ENCODE data around the gene NUBPL.
"Not testable (repeated sequence)": the region's sequence is repeated elsewhere in the genome, so short reads cannot be mapped to it uniquely, and the experiment has no call there.

Gene NUBPL

DNA sequence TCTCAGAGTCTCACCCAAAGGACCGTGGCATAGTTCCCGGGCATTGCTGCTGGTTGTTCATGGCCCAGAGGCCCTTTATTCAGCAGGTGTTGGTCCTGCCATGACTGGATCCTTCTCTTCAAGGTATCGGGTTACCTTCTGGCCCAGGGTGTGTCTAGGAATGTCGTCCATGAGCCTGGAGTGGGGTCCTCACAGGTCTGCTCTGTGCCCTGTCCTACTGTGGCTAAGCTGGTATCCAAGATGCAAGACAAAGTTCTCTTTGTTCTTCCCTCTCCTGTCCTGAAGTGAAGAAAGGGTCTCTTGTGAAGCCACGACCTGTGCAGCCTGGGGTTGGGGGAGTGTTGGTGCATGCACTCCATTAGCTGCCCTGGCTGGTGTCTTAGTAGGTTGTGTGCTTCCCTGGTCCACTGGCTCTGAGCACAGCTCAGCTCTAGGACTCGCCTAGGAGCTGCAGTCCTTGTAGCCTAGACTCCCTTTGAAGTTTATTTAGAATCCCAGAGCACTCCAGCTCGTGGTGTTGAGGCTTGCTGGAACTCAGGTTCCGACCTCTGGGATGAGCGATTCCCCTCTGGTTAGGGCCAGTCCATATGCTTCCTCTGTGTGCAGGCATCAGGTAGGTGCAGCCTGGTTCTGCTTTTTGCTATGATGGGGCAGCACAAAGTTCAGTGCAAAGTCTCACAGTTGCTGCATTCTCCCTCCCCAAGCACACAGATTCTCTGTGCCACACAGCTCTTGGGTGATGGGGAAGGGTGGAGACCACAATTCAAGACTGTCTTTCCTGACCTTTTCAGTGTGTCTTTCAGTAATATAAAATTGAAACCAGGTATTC lies 117.4 kb downstream of the NUBPL start:
- DNase-seq = no peak

- no peak for DNase-seq
Measured at GRCh38 chr14:31682768-31683167, 121.6 kb downstream of the NUBPL start.

DNA sequence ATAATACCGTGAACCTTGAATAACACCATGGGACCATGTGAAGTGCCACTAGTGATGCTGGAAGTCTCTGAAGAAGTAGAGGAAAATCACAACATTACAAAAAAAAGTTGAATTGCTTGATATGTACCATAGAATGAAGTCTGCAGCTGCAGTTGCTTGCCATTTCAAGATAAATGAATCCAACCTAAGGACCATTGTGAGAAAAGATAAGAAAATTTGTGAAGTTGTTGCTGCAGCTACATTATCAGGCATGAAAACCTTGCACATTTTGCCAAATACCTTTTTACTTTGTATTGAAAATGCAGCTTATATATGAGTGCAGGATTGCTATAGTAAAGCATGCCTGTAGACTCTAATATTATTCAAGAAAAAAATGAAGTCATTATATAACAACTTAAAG lies 126.5 kb downstream of the NUBPL start:
- no peak for DNase-seq

- DNase-seq = no peak
Measured at GRCh38 chr14:31690056-31690455, 128.9 kb downstream of the NUBPL start.

DNA sequence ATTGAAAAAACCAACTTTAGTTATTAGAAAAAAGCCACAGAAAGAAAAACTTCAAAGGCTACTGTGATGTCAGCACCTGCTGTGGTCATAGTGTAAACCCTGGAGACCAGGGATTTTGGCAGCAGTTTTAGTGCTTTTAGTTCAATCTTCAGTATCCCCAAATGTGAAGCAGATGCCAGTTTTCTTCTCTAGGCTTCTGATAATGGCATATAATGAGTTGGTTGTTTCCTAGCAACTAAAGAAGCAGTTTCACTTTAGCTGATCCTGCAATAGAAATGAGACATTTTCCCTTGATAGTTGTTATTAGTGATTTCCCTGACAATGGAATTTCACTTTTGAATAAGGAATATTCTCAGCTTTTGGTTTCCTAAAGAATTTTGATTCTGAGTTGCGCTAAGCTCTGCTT lies 131.2 kb downstream of the NUBPL start:
- no peak for DNase-seq

- DNase-seq = no peak
Measured at GRCh38 chr14:31696378-31696777, 135.2 kb downstream of the NUBPL start.

GRCh38 chr14:31699809-31700208 lies 138.6 kb downstream of the NUBPL start:
- DNase-seq = no peak

GRCh38 chr14:31700282-31701074 lies 139.3 kb downstream of the NUBPL start:
- DNase-seq = no peak

DNA sequence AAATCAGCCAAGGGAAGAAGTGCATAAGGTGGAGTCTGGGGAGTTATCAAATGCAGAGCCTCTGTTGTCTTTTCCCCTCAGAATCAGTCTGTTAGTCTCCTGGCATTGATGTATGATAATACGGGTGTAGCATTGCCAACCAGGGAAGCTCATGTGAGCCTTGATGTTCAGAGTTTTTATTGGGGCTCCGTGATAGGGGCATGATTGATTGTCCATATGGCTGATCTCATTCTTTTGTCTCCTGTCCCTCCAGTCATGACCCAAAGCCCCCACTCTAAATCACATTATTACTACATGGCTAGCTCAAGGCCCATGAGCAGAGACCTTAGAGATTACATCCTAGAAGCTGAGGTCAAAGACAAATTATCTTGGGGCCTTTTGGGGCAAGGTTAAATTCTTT lies 140.9 kb downstream of the NUBPL start:
- DNase-seq = no peak

DNA sequence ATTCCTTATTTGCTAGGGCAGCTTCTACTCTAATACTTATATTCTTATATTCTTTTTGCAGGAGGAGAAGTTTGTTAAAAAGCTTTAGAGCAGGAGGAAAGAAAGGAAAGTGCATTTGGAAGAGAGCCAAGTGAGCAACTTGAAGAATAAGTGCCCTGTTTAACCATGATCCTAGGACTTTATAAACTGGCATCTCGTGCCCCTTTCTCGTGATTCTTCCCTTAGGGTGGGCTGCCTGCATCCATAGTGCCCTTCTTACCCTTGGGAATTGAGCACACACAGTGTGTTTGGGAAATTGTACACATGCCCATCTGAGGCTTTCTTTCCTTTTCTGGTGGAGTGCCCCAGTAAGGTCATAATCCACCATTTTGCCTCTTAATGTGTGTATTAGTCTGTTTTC lies 141.9 kb downstream of the NUBPL start:
- no peak for DNase-seq

GRCh38 chr14:31705731-31706130 lies 144.5 kb downstream of the NUBPL start:
- DNase-seq = no peak

- DNase-seq = not testable (repeated sequence)
Measured at GRCh38 chr14:31708661-31709060, 147.5 kb downstream of the NUBPL start.

DNA sequence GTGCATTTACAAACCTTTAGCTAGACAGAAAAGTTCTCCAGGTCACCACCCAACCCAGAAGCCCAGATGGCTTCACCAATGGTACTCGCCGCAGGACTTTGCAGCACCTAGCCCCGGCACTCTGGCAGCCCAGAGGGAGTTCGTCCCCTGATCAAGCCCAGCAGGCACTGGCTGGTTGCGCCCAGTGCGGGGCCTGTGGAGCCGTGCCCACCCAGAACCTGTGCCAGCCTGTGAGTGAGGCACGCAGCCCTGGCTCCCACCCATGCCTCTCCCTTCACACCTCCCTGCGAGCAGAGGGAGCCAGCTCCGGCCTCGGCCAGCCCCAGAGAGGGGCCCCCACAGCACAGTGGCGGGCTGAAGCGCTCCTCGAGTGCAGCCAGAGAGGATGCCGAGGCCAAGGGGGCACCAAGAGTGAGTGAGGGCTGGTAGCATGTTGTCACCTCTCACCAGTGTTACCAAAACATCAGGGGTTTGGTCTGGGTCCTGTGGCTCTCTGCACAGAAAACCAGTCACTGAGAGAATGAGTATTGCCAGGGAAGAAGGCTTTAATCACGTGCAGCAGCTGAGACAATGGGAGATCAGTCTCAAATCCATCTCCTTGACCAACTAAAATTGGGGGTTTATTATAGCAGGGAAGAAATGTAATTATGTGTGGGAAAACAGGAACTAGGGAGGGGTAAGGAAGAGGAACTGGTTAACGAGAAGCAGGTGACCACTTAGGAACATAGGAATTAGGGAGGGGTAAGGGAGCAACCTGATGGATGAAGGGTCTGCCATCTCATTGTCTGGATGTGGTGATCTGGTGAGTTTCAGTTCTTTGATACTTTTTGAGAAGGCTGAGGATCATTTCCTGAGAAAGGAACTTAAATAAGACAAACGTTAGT lies 151.3 kb downstream of the NUBPL start:
- DNase-seq = no peak

GRCh38 chr14:31716208-31716607 lies 155.0 kb downstream of the NUBPL start:
- no peak for DNase-seq

GRCh38 chr14:31717294-31718085 lies 156.3 kb downstream of the NUBPL start:
- DNase-seq = no peak

GRCh38 chr14:31718585-31718984 lies 157.4 kb downstream of the NUBPL start:
- DNase-seq = no peak

GRCh38 chr14:31718985-31719384 lies 157.8 kb downstream of the NUBPL start:
- no peak for DNase-seq

DNA sequence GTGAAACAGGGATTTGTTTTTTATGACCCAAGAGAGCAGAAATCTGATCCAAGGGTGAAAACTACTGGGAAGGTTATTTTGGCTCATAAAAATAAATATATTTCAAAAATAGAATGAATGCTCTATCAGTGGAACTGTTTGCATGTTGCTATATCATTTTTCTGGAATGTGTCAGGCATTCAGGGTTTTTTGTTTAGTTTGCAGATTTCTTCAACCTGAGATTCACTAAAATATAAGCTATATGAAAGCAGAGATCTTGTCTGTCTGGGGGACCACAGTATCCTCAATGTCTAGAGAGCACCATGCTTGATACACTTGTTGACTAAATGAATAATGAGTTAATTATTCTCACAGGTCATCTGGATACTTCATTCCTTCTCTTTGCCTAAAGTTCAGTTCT lies 165.1 kb downstream of the NUBPL start:
- no peak for DNase-seq

DNA sequence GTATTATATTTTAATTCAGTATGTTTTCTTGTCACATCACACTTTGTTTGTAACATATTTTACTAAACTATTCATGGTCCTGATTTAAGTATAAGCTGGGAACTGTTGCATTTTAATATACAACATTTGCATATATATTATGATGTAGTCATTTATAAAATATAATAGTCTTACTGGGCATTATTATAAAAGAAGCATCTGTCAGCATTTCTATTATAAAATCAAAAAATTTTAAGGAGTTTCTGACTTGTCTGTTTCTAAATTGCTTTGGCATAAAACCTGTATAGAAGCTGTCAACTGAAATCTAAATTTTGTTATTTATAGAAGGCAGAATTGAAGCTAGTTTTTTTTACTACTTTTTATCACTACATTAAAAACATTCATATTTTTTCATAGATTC lies 166.6 kb downstream of the NUBPL start:
- no peak for DNase-seq

DNA sequence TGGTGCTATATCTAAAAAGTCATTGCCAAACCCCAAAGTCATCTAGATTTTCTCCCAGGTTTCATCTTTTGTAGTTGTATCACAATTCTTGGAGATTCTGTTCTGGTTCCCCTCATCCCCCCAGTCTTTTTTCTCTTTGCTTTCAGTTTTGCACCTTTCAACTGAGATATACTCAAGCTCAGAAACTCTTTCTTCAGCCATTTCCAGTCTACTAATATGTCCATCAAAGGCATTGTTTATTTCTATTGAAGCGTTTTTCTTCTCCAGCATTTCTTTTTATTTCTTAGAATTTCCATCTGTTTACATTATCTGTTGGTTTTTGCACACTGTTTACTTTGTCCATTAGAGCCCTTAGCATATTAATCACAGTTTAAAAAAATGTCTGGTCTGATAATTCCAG lies 179.5 kb downstream of the NUBPL start:
- no peak for DNase-seq

- DNase-seq = no peak
Measured at GRCh38 chr14:31745741-31746140, 184.5 kb downstream of the NUBPL start.

- no peak for DNase-seq
Measured at GRCh38 chr14:31746326-31746725, 185.1 kb downstream of the NUBPL start.

Measured in bone marrow (tissue), 2 donors.